Activated naive CD4-positive, alpha-beta T cell treated with Interleukin-2 at 50 U/mL for 16 hours (primary cell): ENCODE measurements around the gene MPL.
"Not testable (repeated sequence)": the region's sequence is repeated elsewhere in the genome, so short reads cannot be mapped to it uniquely, and the experiment has no call there.

ENCODE experiments used
- DNase-seq: peaks from one replicate; pipeline ENCODE4 v3.0.0-alpha.2; 2020

Gene MPL

DNA sequence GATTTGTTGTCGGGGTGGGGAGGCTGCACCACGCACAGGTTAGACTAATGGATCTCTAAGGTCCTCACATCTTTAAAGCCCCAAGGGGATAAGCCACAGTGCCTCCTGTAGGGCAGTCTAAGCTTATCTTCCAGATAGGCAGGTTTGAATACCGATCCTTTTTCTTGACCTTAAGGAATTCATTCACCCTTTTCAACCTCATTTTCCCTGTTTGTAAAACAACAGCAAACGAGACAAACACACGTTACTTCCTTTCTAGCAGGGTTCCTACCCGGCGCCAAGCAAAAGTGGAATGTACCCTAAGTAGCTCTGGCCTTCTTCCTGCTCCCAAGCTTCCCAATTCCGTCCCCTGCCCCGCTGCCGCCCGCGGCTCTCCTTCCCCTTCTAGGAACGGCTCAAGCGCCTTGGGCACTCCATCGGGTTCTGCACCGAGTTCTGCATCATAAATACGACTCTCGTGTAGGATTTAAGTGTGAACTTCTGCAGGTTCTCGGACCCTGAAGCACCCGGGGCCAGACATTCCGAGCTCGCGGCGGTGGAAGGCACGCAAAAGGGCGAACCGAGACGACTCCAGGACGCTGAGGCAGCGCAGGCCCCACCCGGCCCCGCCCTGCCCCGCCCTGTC lies 20.6 kb downstream of the MPL start:
- DNase-seq, result peak; percentile 21

DNA sequence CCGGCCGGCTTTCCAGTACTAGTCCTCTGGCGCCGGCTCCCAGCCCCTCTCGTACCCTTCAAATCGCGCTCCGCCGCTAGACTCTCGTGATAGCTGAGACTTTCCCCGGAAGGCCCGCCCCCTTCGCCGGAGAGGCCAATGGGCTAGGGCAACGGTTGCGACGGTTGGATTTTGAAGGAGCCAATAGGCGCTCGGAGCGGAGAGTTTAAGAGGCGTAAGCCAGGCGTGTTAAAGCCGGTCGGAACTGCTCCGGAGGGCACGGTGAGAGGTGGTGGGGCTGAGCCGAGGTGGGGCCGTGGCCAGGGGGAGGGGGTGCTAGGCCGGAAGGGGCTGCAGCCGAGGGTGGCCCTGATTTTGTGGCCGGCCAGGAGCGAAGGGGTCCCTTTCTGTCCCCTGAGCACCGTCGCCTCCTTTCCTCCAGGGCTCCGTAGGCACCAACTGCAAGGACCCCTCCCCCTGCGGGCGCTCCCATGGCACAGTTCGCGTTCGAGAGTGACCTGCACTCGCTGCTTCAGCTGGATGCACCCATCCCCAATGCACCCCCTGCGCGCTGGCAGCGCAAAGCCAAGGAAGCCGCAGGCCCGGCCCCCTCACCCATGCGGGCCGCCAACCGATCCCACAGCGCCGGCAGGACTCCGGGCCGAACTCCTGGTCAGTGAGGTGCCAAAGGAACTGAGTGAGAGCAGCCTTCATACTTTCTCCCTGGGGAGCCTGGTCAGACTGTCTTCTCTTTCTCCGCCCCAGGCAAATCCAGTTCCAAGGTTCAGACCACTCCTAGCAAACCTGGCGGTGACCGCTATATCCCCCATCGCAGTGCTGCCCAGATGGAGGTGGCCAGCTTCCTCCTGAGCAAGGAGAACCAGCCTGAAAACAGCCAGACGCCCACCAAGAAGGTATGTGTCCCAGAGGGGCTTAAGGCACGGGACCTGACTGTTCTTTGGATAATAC lies 21.4 kb downstream of the MPL start, which contains the start of gene CDC20:
Gene CDC20, plus strand, starts transcription at position 236 of the 948 bp plus-strand sequence. Its CDS starts 235 bp downstream, at position 471.
- peak; percentile 99 for DNase-seq

DNA sequence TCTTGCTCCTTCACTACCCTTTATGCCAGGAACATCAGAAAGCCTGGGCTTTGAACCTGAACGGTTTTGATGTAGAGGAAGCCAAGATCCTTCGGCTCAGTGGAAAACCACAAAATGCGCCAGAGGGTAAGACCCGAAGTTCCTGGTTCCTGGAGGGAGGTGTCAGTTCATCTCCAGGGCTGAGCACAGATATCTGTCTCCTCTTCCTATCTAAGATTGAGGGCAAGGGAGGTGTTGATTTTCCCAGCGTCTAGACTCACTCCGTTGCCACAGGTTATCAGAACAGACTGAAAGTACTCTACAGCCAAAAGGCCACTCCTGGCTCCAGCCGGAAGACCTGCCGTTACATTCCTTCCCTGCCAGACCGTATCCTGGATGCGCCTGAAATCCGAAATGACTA lies 22.1 kb downstream of the MPL start:
- DNase-seq, result no peak

DNA sequence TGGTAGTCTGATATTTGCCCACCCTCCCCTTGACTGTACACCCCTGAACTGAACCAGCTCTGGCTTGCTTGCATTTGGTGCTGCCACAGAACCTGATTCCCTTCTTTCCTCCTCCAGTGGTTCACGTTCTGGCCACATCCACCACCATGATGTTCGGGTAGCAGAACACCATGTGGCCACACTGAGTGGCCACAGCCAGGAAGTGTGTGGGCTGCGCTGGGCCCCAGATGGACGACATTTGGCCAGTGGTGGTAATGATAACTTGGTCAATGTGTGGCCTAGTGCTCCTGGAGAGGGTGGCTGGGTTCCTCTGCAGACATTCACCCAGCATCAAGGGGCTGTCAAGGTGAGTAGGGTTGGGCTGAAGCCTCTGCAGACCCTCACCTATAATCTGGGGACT lies 23.0 kb downstream of the MPL start:
- DNase-seq, result no peak

DNA sequence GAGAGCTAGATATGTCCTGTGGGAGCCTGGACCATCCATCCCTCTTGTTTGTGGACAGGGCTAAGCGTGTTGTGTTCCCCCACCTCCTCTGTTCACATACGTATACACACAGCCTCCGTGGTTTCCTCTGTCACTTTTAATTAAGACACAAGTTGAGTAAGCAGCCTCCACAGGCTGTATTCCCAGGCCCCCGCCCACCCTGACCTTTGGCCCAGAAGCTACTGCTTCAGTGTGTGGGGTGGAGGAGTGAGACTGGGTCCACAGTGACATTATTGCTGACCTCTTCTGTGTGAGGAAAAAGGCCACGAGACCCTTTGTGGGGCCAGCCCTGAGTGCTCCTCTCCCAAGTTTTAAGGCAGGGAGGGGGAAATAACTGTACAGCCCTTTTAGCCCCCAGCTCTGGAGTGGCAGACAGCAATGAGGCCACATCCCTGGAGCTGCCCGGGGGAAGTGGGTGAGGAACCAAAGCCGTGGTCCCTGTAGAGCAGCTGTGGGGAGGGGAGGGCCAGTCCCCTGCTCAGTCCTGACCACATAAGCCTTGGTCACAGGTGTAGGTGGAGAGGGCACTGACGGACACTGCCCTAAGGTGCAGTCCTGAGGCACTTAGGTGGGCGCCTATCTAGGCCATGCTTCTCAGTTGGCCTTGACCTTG lies 25.8 kb downstream of the MPL start:
- DNase-seq, result no peak

DNA sequence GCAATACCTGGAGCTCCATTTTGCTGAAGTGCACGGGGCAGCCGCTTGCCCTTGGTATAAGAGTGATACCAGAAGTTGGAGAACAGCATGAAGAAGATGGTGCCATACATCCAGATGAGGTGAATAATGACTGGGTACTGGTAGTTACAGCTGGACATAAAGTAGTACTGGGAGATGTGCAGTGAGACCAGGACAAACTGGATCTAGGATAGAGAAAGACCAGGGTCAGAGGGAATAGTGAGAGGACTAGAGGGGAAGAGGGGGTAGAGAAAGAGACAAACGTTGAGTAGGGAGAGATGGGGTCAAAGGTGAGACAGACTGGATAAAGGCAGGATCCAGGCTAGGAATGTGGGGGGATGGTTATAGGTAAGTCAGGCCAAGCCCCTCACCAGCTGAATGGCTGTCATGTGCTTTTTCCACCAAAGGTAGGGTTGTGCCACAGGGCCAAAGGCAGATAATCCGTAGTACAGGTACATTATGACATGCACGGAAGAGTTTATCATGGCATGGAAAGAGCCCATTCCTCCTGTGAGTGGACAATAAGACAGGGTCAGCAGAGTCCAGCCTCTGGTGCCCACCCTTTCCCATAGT lies 26.4 kb downstream of the MPL start:
- DNase-seq, result no peak

DNA sequence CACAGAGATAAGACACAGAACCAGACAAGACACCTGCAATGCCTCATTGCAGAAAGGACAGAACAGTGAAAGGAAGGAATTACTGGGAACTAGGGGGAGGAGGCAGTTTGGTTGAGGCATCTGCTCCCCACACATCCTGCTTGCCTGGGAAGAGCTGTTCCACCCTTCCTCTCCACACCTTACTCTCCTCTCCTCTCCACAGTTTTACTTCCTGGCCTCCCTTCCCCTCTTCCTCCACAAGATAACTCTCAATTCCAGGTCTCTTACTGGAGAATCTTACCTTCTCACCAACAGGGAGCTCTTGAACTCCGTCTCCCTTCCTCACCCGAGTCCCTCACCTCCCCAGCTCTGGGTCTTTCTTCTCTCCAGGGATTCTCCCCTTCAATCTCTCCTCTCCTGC lies 28.1 kb downstream of the MPL start:
- no peak for DNase-seq

DNA sequence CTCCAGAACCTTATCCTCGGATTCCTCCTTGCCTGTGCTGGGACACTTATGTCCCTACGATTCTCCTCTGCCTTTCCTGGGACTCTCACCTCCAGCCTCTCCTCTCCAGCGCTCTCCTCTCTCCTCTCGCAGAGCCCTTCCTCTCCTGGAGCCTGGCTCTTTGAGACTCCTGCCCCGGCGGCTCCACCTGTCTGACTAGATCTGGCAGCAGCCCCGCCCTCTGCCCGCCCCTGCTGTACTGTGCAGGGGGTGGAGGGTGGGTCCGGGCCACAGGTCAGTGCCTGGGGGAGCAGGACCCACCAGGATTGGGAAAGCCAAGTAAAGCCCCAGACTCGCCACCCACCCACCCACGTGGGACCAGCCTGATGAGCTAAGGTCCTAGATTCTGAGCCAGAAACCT lies 28.6 kb downstream of the MPL start:
- no peak for DNase-seq

DNA sequence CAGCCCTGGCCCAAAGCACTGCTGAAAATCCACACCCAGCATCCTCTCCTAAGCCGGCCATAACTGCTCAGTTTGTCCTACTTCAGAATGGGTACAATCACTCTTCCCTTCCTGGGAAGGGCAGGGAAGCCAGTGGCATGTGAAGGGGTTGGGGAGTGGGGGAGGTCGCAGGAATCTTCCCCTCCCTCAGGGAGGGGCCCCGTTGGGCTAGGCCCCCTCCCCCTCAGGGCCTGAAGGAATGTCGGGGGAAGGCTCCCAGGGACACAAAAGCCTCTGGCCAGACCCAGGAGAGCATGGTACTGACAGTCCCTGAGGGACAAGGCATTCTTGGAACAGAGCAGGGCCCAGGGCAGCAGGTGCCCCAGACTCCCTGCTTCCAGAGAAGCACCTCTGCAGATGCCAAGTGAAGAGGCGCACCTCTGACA lies 29.0 kb downstream of the MPL start:
- DNase-seq, result no peak

DNA sequence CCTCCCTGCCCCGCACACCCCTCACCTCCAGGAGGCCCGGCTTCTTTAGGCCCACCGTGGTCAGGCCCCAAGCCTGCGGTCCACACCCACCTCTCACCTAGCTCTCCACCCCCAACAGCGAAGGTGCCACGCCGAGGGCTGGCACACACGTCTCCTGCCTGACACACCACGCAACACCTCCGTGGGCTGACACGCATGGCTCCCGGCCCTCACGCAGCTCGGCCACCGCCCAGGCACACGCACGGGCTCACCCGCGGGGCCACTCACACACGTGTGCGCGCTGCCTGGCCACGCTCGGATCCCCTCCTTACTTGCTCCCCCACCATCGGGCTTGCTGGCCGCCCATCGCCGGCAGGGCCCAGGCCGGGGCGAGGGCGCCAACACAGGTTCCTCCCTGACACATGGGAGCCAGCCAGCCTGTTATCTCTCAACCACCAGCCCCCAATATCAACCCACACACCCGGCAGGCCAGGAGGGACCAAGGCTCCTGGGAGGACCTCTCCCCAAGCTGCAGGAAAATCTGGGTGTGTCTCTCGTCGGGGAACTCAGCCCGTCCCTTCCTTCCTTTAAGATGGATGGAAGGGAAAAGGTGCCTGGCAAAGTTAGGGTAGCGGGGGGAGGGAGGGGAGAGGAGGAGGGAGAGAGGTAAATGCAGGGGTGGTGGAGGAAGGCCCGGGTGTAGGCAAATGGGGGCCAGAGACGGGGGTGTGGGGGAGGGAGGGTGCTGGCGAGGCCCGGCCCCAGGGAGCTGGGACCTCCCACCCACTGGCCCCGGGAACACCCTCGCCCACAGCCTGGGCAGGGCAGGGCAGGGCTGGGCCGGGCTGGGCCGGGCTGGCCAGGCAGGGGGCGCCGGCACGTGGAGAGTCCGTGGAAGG lies 29.6 kb downstream of the MPL start:
- peak; percentile 58 for DNase-seq

DNA sequence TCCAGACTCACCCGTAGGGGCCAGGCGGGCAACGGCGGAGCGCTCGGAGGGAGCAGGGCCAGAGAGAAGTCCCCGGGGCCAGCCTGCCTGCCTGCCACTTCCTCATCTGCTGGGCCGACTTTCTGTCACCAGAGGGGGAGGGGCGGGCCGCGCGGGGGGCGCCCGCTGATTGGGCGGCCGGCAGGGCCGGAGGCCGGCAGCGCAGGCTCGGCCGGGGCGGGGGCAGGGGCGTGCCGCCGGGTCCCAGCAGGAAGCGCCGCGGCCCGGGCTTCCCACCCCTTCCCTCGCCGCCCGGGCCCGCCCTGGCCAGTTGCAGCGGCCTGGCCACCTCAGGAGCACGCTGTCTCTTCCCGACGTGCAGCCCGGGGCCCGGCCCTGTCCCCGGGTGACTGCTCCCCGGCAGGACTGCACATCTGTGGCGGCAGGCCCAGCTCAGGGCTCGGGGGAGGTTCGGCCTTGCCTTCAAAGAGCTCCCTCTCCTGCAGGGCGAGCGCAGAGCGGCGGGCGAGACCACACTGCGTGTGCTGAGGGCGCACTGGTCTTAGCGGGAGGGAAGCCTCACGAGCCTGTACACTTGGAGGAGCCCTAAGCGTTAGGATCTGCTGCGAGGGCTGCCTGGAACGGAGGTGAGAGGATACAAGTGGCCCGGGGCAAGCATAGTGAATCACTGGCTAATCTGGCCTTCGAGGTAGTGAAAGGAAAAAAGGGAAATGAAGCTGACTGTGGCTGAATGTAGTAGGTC lies 30.5 kb downstream of the MPL start, which contains the start of gene ELOVL1:
Gene ELOVL1, minus strand, starts transcription at position 108 of the 742 bp plus-strand sequence. CDS start 2,402 bp downstream, outside the sequence.
- peak; percentile 89 for DNase-seq

DNA sequence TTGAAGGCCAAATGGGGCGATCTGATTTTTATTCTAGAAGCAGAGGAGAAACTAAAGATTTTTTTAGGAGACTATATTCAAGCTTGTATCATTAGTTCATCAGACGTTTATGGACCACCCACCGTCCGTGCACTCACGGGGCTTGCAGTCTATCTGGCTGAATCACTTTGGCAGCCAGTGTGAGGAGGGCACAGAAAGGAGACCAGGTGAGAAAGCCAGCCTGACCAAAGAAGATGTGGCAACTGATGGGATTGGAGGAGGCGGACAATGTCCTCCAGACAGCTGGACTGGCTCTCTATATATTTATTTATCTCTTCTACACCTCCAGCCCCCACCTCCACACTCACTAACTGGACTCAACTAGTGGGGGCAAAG lies 31.0 kb downstream of the MPL start:
- no peak for DNase-seq

DNA sequence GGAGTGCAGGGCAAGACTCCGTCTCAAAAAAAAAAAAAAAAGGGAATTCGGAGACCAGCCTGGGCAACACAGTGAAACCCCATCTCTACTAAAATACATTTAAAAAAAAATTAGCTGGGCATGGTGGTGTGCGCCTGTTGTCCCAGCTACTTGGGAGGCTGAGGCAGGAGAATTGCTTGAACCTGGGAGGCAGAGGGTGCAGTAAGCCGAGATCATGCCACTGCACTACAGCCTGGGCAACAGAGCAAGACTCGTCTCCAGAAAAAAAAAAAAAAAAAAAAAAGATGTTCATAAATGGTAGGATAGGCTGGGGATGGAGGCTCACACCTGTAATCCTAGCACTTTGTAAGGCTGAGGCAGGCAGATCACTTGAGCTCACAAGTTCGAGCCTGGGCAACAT lies 32.2 kb downstream of the MPL start:
- not testable (repeated sequence) for DNase-seq

DNA sequence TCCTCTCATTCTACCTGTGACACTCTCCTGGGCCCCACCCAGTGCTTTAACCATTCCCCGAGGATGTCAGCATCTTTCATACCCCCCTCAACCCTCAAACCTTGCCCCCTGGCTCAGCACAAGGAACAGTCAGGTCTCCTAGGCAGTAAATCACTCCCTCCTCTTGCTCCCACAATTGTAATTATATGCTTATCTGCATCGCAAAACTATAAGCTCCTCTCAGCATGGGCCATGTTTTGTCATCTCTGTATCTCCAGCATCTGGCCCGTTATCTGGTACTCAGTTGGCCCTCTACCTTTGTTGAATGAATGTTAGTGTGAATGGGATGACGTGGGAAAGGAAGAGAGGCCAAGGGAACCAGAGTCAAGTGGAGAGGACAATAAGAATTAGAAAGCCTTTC lies 32.9 kb downstream of the MPL start:
- no peak for DNase-seq

DNA sequence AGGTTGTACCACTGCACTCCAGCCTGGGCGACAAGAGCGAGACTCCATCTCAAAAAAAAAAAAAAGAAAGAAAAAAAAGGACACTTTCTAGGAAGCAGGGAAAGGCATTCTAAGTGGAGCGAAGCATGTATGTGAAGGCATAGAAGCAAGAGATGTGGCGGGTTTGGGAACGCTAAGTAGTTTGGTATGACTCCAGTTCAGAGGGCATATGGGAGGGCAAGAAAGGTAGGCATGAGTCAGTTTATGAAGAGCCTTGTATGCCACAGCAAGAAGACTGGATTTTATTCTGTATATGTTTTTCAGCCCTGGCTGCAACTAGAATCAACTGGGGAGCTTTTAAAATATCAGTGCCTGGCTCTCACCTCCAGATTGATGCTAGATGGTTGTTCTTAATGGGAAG lies 34.6 kb downstream of the MPL start:
- no peak for DNase-seq

DNA sequence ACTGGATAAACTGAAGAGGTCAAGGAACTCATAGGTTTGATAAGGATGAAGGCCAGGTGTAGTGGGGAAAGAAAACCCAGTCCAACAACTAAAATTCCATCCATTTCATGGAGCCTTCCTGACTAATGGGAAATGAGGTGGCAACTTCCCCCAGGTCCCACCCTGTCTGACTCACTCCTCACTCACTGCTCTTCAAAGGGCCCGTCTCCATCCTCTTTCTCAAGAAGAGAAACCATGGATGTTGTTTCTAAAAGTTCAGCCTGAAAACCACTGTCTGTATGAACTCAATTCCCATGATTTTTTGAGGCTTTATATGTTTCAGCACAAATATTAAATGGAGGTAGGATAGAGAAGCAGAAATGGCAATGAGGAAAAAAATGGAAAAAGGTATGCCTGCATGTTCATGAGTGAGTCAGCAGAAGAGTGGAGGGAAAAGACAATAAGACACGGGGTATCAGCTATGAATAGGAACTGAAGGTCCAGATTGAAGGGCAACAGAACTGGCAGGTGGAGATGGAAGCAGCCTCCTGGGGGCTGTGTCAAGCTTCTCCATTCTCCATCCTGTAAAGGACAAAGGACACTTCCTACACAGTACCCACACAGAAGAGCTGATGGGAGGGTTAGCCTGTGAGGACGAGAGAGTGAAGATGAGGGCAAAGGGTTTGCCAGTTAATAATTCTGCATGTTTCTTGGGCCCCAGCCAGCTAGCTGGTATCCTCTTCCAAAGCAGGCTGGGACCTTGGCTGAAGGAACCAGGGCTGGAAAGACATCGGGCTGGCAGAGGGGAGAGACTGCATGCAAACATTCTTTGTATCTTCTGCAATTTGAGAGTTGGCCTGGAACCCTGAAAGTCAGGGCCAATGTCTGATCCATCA lies 35.7 kb downstream of the MPL start:
- DNase-seq, result no peak

DNA sequence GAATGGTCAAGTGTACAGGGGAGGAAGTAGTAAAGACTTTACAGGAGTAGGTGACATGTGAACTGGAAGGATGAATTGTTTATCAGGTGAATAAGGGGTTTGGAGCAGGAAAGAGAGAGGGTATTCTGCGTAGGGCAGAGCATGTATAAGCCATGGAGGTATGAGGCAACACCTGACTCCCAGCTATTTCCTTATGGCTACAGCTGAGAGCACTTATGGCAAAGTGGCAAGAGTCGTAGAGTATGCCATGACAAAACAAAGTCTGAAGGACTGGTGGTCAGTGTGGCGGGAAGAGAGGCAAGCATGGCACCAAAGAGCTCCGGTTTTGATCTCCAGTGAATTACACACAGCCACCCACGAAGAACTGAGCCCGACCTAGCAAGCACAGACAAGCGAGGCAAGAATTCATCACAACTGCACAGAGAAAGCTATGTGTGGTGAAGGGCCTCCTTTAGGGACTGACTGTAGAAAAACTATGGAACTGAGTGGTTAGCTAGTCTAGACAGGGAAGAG lies 39.2 kb downstream of the MPL start:
- no peak for DNase-seq

DNA sequence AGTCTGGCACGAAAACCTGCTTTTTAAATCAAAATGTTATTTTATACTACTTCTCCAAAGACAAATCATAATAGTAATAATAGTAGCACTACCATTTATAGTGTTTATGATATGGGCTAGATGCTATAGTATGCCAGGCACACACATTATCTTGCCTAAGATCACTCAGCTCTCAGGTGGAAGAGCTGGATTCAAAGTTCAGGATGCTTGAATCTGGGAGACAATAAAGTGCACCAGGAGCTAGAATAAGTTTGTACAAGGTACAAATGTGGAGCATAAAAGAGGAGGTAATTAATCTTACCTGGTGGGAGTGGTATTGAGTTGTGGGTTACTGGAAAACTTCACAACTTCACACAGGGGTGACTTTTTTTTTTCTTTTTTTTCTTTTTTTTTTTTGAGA lies 40.2 kb downstream of the MPL start:
- no peak for DNase-seq

DNA sequence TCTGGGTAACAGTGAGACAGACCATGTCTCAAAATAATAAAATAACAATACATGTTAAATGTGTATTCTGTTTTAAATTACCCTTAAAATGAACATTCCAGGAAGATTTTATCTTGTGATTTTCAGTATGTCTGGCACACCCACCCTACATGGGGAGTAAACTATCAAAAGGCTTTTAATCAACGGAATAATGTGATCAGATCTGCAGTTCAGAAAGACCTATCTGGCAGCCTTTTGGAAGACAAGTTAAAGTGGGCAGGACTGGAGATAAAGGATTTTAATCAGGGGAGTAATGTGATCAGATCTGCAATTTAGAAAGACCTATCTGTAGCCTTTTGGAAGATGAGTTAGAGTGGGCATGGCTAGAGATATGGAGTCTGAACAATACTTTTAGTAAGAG lies 41.9 kb downstream of the MPL start:
- DNase-seq, result no peak

DNA sequence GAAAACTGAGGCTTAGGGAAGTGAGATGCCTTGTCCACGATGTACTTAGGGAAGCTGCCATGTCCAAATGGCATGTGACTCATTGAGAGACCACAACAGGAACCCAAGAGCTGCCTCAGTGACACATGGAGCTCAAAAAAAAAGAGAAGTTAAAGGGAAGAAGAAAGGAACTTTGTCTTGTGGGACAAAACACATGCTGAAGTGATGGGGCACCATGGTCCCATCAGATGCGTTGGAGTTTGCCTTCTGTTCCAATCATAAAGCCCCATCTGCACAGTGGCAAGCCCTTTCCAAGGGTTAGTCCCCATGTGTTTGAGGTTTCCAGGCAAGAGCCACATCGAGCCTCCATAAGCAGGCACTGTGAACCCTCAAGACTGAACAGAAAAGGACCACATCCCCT lies 44.0 kb downstream of the MPL start:
- no peak for DNase-seq
